Prostate gland (tissue), 2 donors: ENCODE measurements around the gene EXOC2. TPM values are rescaled to one million over a fixed set of nuclear protein-coding genes. Genes with fewer than 3 reads are reported as not detected.

Experiments
- DNase-seq: peaks from one replicate; pipeline ENCODE4 v3.0.0-alpha.2; 2019; ENCODE audit warnings: low spot score
- H3K27ac ChIP-seq, 2 donors: fragments of 200-600 bp; sonication (generic); 2 replicates each; pipeline ENCODE4 v1.5.1; 2017 to 2019
- H3K27me3 ChIP-seq: fragments of 200-600 bp; sonication (generic); replicated peaks from 2 replicates; pipeline ENCODE4 v1.5.1; 2019; ENCODE audit not compliant: insufficient read depth
- H3K36me3 ChIP-seq, 2 donors: fragments of 200-600 bp; sonication (generic); 1 replicate in 1 of 2; 2 replicates in 1 of 2; pipeline versions ENCODE4 v1.5.1 to v1.8.1; 2017 to 2019
- H3K4me1 ChIP-seq: fragments of 200-600 bp; sonication (generic); replicated peaks from 2 replicates; pipeline ENCODE4 v1.5.1; 2019
- H3K4me3 ChIP-seq, 2 donors: fragments of 200-600 bp; sonication (generic); 2 replicates each; pipeline ENCODE4 v1.5.1; 2017 to 2019
- H3K9me3 ChIP-seq: fragments of 200-600 bp; sonication (generic); 2 replicates; pipeline ENCODE4 v1.5.1; 2017
- CTCF ChIP-seq, 4 experiments: fragments of 200-600 bp in 2 of 4; fragments of 450-650 bp in 2 of 4; sonication (generic) in 2 of 4; IDR thresholded peaks; 1 replicate in 3 of 4; 2 replicates in 1 of 4; pipeline ENCODE4 v1.5.1; 2016 to 2019; ENCODE audit warnings: antibody characterized with exemption in 4 of 4, mild to moderate bottlenecking in 2 of 4, moderate library complexity in 2 of 4
- POLR2A ChIP-seq: fragments of 450-650 bp; IDR thresholded peaks from one replicate; pipeline ENCODE4 v1.6.1; 2016; ENCODE audit warnings: antibody characterized with exemption, mild to moderate bottlenecking
- POLR2AphosphoS5 ChIP-seq: sonication (generic); formaldehyde crosslinking; IDR thresholded peaks from one replicate; pipeline ENCODE4 v1.6.1; 2017; ENCODE audit warnings: antibody characterized with exemption
- WGBS: methylation state at CpG from one replicate; pipeline ENCODE4 v1.1.5; 2018; 5-methylcytosine and 5-hydroxymethylcytosine counted together
- intact Hi-C: fragments of 100-400 bp; cut with DNase I; formaldehyde crosslinking; loops from one replicate; pipeline ENCODE4 v1.14.2; 2022
- total RNA-seq, 2 donors: library from RNA; depleted of rRNA; stranded (reverse); fragments of >200 nt; gene quantifications; one replicate each; pipeline ENCODE4 v1.1.0, GENCODE V29; 2016

Gene EXOC2
- total RNA-seq, 2 donors from 2014 or later = 18.2 to 30.8 TPM

GRCh38 chr6:509676-510075, 183.3 kb downstream of the EXOC2 start:
- no peak for DNase-seq
- no peak for TF ChIP-seq POLR2A
- TF ChIP-seq POLR2AphosphoS5 = no peak
- no peak for TF ChIP-seq CTCF (IDR thresholded peaks at IDR 0.05)
- H3K36me3 ChIP-seq = no peaks in the 10 kb centered on the region
- H3K9me3 ChIP-seq = no peaks in the 10 kb centered on the region
- no peak overlapping the region for H3K4me3 ChIP-seq
- WGBS = 91% methylated on average over 4 of the region's 4 CpGs
- intact Hi-C loops = no loop called here
- no peak overlapping the region for H3K27ac ChIP-seq
- no peaks in the 10 kb centered on the region for H3K4me1 ChIP-seq
- H3K27me3 ChIP-seq = no peaks in the 10 kb centered on the region

- Histone ChIP-seq H3K36me3 (no peaks in the 10 kb centered on the region), H3K27ac (no peak overlapping the region), H3K27me3 (no peaks in the 10 kb centered on the region), H3K4me1 (no peaks in the 10 kb centered on the region), H3K9me3 (no peaks in the 10 kb centered on the region), H3K4me3 (no peak overlapping the region)
- no peak for DNase-seq
- intact Hi-C loops = no loop called here
- 93% methylated on average over 3 of the region's 3 CpGs for WGBS
- no peak for TF ChIP-seq CTCF (IDR thresholded peaks at IDR 0.05)
- no peak for TF ChIP-seq POLR2A
- no peak for TF ChIP-seq POLR2AphosphoS5
These were observed 184.3 kb downstream of the EXOC2 start for GRCh38 chr6:508614-509013.

- Histone ChIP-seq H3K4me1 (no peaks in the 10 kb centered on the region), H3K27ac (no peak overlapping the region), H3K36me3 (no peaks in the 10 kb centered on the region), H3K27me3 (no peaks in the 10 kb centered on the region), H3K4me3 (no peak overlapping the region), H3K9me3 (no peaks in the 10 kb centered on the region)
- intact Hi-C loops = no loop called here
- WGBS = 92% methylated on average over 9 of the region's 9 CpGs
- DNase-seq = no peak
- TF ChIP-seq POLR2A = no peak
- no peak for TF ChIP-seq CTCF (IDR thresholded peaks at IDR 0.05)
- no peak for TF ChIP-seq POLR2AphosphoS5
These were observed 184.9 kb downstream of the EXOC2 start for GRCh38 chr6:508006-508405.

- intact Hi-C loops = no loop called here
- H3K4me3 ChIP-seq = no peak overlapping the region
- 61% methylated on average over 1 of the region's 1 CpG for WGBS
These were observed 185.9 kb downstream of the EXOC2 start for GRCh38 chr6:506920-507622.

More at GRCh38 chr6:506920-507622, 185.9 kb downstream of the EXOC2 start:
- Histone ChIP-seq H3K4me1 (no peaks in the 10 kb centered on the region), H3K27me3 (no peaks in the 10 kb centered on the region), H3K9me3 (no peaks in the 10 kb centered on the region), H3K27ac (no peak overlapping the region), H3K36me3 (no peaks in the 10 kb centered on the region)
- DNase-seq = no peak
- no peak for TF ChIP-seq POLR2A
- TF ChIP-seq POLR2AphosphoS5 = no peak
- TF ChIP-seq CTCF (IDR thresholded peaks at IDR 0.05) = no peak
